GM19372 (cell line): ENCODE data around the gene CTNNBIP1.

Source experiments
- ATAC-seq: cut with Tn5 transposase; IDR thresholded peaks from one replicate; pipeline ENCODE4 v1.9.1; 2021; ENCODE audit warnings: mild to moderate bottlenecking, low read depth, moderate library complexity; ENCODE audit not compliant: unreplicated experiment

The CTNNBIP1 gene

GRCh38 chr1:9881838-9882249 is 28.2 kb downstream of the CTNNBIP1 start:
- no peak for ATAC-seq

- ATAC-seq, result no peak
Observed at GRCh38 chr1:9878404-9878803, 31.7 kb downstream of the CTNNBIP1 start.

DNA sequence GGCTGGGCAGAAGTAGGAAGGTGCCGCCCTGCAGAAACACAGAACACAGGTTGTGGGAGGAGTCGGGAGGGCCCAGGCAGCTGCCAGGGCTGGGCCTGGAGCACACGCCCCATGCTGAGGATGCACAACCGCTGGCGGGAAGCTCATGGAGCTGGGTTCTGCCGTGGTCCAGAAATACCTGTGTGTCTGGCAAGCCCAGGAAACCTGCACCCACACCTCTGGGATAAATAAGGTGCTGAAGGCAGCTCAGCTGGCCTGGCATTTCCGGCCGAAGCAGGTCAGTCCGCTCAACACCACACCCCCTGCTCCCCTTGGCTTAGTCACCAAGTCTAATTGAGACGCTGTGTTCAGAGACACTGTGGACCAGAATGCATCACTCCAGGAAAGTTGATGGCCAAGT is 32.1 kb downstream of the CTNNBIP1 start:
- no peak for ATAC-seq

DNA sequence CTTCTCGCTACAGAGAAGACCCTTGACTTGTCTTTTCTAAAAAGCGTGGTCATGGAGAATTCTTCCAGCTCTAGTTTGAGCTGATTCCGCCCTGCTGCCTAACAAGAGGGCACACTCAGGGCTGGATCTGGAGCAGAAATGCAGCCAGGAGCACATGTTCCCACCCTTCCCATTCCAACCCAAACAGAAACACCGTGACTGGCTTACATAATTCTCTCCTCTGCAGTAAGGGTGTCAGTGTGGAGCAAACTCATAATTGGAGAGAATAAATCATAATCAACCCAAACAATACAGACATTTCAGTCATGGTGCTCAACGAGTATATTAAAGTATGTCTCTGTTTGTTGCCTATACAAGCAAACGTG is 34.5 kb downstream of the CTNNBIP1 start:
- ATAC-seq, result no peak

DNA sequence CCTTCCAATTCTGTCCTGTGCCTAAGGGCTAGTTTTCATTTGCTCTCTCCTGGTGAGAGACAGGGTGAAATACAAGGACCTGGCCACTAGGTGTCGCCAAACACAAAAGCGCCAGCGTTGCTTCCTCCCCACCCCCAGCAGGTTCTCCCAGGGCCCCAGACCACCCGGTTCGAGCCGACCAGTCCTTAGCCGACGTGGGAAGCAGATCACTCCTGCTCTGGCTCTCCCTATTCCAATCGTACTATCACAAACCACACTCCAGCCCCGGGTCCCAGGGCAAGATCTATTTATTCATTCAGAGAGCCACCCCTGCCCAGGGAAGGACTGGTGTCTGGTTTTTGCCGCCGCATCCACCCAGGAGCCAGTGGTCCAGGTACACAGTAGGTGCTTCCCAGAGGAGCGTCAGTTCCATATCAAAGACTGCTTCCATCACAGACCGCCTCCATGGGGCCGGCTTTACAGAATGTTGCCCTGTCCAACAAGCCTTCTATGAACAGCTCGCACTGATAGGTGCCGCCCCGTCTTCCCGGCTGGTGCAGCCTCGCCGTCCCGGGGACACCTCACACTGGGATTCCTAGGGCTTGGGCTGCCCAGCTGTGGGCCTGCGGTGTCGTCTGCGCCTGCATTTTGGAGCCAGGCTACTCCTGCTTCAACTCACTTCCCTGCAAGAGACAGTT is 35.0 kb downstream of the CTNNBIP1 start:
- peak; percentile 54 for ATAC-seq

DNA sequence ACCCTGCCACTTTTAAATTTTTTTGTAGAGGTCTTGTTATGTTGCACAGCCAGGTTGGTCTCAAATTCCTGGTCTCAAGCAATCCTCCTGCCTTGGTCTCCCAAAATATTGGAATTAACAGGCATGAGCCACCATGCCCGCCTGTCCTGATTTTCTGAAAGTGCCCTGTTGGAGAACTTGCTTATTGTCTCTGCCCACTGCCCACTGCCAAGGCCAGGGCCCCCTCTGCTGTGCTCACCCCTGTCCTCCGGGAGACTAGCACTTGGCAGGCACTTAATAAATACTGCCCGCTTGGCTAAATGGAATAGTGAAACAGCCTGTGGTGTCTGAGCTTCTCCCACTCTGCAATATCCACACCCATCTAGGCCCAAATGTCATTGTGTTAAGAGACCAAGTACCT is 35.7 kb downstream of the CTNNBIP1 start:
- no peak for ATAC-seq

DNA sequence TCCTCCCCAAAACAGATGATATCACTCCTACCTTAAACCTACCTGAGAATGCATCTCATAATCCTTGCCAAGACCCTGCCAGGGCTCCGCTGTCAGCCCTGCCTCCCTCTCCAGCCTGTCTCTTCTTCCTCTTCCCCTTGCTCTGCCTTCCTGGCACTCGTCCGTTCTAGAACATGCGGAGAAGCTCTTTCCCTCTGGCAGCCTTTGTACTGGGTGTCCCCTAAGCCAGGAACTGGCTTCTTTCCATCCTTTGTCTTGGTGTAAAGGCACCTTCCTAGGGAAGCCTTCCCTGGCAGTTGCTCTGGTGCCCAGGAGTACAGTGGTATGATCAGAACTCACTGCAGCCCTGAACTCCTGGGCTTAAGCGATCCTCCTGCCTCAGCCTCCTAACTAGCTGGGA is 36.1 kb downstream of the CTNNBIP1 start:
- ATAC-seq, result no peak

DNA sequence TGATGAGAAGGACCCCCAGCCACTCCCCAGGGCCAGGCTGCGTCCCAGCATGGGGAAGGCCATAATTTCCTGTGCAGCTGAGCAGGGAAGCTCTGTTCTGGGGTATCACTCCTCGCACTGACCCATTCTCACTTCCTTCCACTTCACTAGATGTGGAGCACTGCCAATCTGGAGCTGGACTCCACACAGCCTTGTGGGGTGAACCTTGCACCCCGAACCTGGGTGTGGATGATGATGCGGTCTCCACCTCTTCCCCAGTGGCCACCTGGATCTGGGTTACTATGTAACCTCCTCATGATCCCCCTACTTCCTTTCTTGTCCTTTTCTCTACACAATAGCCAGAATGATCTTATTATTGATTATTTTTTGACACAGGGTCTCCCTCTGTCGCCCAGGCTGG is 36.7 kb downstream of the CTNNBIP1 start:
- ATAC-seq, result no peak

DNA sequence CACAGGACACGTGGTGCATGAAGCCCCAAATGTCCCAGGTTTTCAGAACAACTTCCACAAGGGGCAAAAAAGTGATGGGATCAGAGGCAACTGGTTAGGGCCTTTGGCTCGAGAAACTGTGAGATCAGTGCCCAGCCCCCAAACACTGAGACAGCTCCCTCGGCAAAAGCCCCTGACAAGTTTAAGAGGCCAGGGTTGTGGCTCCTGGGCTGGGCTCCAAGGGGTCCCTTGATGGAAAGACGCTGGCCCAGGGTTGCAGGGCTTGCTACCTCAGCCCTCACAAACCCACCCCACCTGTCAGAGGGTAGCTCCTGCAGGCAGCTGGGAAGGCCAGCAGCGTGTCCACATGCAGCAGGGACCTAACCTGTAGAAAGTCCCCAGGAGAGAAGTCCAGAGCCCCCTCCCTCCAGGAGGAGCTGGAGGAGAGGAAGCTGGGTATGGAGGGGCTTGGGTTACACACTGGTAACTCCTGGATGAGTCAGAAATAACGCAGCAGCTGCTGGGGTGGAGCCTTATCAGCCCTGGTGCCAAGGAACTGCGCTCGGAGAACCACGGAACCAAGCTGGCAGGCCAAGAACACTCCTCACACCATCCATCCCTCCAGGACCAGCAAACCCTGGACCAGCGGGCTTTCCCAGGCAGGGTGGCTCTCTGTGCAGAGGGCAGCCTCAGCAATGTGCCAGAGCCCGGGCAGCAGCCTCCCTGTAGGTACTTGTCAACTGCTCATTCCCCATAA is 37.5 kb downstream of the CTNNBIP1 start:
- ATAC-seq, result no peak

DNA sequence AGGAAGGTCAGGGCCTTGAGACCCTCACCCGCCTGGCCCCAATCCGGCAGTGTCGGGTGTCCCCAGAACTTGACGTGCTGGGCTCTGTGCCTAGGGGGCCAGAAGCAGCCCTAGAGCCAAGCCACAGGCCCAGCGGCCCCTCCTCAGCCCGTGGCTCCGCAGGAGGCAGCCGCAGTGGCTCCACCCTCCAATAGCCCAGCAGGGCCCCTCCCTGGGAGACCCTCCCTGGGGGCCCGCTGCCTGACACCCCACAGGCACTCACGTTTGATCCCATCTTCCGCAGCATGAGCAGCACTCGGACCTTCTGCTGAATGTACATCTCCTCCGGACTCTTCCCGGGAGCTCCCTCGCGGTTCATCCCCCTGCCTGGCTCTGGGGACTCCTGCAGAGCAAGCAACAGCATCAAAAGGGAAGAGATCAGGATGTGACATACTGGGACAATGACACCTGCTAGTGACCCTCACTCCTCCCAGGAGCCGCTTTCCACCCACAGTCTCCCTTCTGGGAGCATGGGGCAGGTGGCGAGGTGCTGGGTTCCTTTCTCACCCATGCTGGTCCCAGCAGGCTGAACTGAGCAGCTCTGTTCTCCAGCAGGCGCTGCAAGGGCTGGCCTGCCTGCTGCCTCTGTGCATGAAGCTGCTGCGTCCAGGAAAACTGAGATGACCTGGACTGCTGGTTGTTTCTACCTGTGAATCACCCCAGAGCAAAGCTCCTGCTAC is 38.2 kb downstream of the CTNNBIP1 start:
- ATAC-seq, result no peak

DNA sequence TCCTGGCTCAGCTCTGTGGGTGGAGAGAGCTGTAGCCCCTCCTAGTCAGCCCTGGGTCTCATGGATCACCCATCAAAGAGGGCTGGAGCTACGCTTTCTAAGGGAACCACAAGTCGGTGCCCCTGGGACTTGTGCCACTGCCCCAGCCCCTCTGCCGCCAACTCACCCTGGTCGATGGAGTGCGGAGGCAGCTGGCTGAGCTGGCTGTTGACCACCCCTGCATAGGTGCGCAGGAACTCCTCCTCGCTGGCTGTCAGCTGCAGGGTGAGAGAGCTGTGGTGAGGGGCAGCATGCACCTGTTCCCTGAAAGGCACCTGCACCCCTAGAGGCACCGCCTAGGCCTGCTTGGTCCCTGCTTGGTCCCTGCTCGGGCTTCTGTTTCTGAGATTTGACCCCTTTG is 39.0 kb downstream of the CTNNBIP1 start:
- no peak for ATAC-seq

DNA sequence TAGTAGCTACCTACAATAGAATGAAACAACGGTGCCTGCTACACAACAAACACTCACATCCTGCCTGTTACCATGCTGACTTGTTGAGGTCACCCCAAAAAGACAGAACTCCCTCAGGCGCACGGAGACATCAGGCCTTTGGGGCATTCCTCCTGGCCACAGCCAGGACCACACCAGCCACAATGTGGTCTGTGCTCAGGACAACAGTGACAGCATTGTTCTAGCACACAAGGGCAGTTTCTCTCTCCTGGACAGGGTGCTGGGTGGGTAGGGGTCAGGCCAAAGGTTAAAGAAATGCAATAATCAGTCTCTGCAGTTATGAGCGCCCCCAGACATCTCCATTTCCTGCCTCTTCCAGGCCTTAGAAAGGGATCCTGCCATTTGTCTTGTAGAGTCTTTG is 39.5 kb downstream of the CTNNBIP1 start:
- no peak for ATAC-seq

DNA sequence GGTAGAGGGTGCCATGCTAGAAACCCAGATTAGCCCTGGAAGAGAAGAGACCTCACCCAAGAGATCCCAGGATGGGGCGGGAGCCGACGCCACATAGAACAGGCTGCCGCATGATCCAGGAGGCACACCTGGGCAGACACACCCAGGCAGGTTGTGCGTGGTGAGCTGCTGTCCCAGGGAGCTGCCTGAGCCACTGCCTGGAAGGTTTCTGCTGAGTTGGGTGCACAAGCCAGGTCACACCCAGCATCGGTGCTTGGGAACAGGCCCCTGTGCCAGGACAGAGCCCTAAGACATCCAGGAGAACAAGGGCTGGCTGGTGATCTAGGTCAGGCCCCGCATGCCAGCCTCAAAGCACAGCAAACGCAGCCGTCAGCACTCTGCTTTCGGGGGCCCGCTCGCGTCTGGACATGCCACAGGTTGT is 40.2 kb downstream of the CTNNBIP1 start:
- no peak for ATAC-seq

- ATAC-seq, result no peak
Observed at GRCh38 chr1:9868244-9868590, 41.9 kb downstream of the CTNNBIP1 start.

GRCh38 chr1:9867408-9868243 is 42.4 kb downstream of the CTNNBIP1 start:
- no peak for ATAC-seq

DNA sequence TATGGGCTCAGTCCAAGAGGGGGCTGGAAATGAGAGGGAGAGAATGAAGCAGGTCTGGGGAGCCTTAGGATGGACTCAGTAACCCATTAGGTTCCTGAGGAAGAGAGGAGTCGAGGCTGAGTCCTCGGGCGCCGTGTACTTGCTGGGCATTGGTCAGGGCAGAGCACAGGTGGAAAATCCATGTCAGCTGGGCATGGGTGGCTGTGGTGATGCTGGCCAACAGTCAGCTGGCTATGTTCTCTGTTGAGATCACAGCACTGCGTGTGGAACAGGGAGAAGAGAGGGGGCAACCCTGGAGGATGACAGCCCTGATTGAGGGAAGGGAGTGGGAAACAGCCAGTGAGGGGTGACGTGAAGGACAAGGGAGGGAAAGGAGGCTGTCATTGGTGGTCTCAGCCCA is 43.2 kb downstream of the CTNNBIP1 start:
- no peak for ATAC-seq

GRCh38 chr1:9865724-9866123 is 44.3 kb downstream of the CTNNBIP1 start:
- ATAC-seq, result no peak

GRCh38 chr1:9863371-9863770 is 46.7 kb downstream of the CTNNBIP1 start:
- no peak for ATAC-seq

- no peak for ATAC-seq
Observed at GRCh38 chr1:9861360-9861759, 48.7 kb downstream of the CTNNBIP1 start.

GRCh38 chr1:9860887-9861286 is 49.2 kb downstream of the CTNNBIP1 start:
- ATAC-seq, result no peak
